ENCODE measurements around the gene UBE2K.

The UBE2K gene

DNA sequence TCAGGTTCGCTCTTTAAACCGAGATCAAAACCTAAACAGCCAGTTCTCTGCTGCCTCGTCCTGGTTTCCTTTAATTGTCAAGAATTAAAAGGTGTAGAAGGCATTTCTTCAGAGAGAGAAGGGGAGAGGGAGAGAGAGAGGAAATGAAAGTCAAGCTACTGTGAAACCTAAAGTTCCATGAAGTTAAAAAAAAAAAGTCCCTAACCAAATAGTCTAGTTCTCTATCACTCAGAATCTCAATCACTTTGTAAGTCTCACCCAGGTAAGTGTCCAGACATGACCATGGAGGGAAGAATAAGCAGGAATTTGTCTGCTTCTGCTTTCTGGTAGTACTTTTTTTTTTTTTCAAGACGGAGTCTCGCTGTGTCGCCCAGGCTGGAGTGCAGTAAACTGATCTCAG lies 40.5 kb upstream of the UBE2K start:
- DNase-seq (ENCODE audit: extremely low read depth, low read depth): no peak

GRCh38 chr4:39658756-39659155 lies 39.2 kb upstream of the UBE2K start:
- no peak for DNase-seq (ENCODE audit: extremely low read depth, low read depth)
- TF ChIP-seq, protein P1, sequence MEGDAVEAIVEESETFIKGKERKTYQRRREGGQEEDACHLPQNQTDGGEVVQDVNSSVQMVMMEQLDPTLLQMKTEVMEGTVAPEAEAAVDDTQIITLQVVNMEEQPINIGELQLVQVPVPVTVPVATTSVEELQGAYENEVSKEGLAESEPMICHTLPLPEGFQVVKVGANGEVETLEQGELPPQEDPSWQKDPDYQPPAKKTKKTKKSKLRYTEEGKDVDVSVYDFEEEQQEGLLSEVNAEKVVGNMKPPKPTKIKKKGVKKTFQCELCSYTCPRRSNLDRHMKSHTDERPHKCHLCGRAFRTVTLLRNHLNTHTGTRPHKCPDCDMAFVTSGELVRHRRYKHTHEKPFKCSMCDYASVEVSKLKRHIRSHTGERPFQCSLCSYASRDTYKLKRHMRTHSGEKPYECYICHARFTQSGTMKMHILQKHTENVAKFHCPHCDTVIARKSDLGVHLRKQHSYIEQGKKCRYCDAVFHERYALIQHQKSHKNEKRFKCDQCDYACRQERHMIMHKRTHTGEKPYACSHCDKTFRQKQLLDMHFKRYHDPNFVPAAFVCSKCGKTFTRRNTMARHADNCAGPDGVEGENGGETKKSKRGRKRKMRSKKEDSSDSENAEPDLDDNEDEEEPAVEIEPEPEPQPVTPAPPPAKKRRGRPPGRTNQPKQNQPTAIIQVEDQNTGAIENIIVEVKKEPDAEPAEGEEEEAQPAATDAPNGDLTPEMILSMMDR (IDR thresholded peaks at IDR 0.05; ENCODE audit: low read depth, low read length): peak; percentile 46

More for the DNA sequence above, 40.5 kb upstream of the UBE2K start:
- TF ChIP-seq, protein P1 (IDR thresholded peaks at IDR 0.05; ENCODE audit: low read depth, low read length): no peak

DNA sequence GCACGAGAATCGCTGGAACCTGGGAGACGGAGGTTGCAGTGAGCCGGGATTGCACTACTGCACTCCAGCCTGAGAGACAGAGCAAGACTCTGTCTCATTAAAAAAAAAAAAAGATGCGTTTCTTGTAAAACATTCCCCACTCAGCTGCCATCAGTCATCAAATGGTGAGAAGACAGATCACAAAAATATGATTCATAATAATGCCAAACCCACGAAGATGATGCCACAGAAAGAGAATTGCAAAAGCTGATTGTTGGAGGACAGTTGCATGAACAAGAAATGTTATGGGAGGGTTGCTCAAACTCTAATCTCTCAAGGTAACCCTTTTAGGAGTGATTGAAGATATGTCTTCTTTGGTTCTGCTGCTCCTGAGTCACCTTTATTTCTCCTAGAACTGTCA lies 37.9 kb upstream of the UBE2K start:
- no peak for DNase-seq (ENCODE audit: extremely low read depth, low read depth)
- TF ChIP-seq, protein P1 (IDR thresholded peaks at IDR 0.05; ENCODE audit: low read depth, low read length): no peak

- DNase-seq (ENCODE audit: extremely low read depth, low read depth): no peak
- TF ChIP-seq, protein P1 (IDR thresholded peaks at IDR 0.05; ENCODE audit: low read depth, low read length): no peak
Measured at GRCh38 chr4:39660757-39661156, 37.2 kb upstream of the UBE2K start.

DNA sequence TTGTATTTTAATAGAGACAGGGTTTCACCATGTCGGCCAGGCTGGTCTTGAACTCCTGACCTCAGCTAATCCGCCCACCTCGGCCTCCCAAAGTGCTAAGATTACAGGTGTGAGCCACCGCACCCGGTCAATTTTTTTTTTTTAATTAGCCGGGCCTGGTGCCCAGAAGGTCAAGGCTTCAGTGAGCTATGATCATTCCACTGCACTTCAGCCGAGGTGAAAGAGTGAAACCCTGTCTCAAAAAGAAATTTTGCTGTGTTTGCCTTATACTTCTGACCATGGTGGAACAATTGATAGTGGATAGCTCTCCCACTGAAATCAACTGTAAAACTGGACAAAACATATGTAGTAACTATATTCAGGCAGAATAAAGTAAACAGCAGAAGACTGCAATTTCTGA lies 35.3 kb upstream of the UBE2K start:
- no peak for DNase-seq (ENCODE audit: extremely low read depth, low read depth)
- TF ChIP-seq, protein P1 (IDR thresholded peaks at IDR 0.05; ENCODE audit: low read depth, low read length): no peak

GRCh38 chr4:39664828-39665731 lies 32.9 kb upstream of the UBE2K start:
- DNase-seq (ENCODE audit: extremely low read depth, low read depth): no peak
- TF ChIP-seq, protein P1 (IDR thresholded peaks at IDR 0.05; ENCODE audit: low read depth, low read length): no peak

DNA sequence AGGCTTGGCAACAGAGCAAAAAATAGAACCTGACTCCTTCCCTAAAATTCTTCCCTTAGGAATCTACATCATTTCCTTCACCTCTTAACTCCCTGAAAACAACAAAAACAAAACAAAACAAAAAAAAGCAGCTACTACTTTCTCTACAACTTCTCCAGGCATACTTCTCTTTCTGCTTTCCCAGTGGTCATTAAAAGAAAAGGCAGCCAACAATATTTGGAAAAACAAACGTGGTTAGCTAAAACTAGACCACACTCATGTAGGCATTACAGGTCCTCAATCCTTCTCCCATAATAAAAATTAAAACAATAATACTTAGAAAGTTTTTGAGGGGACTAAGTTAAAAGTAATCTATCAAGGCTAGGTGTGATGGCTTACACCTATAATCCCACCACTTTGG lies 30.2 kb upstream of the UBE2K start:
- TF ChIP-seq, protein P1 (IDR thresholded peaks at IDR 0.05; ENCODE audit: low read depth, low read length): no peak
- DNase-seq (ENCODE audit: extremely low read depth, low read depth): no peak

Data from AG09319 (cell line).